Glutamatergic neuron (in vitro differentiated cells): ENCODE results near the gene GPATCH3. TPM values are rescaled to one million over a fixed set of nuclear protein-coding genes. Genes with fewer than 3 reads are reported as not detected.

ENCODE experiments used
- DNase-seq: peaks from one replicate; pipeline ENCODE4 v3.0.0; 2022
- H3K27ac Mint-ChIP-seq: one replicate; pipeline ENCODE4 v1.8.0; 2020; ENCODE audit warnings: mild to moderate bottlenecking, mixed read lengths, inconsistent platforms; ENCODE audit not compliant: unreplicated experiment
- H3K27me3 Mint-ChIP-seq: one replicate; pipeline ENCODE4 v1.8.0; 2020; ENCODE audit warnings: mild to moderate bottlenecking, moderate library complexity, mixed read lengths, inconsistent platforms; ENCODE audit not compliant: unreplicated experiment
- H3K36me3 Mint-ChIP-seq: one replicate; pipeline ENCODE4 v1.8.0; 2020; ENCODE audit warnings: mild to moderate bottlenecking, mixed read lengths, inconsistent platforms; ENCODE audit not compliant: unreplicated experiment
- H3K4me1 Mint-ChIP-seq: one replicate; pipeline ENCODE4 v1.8.0; 2020; ENCODE audit warnings: mild to moderate bottlenecking, low read depth, mixed read lengths, inconsistent platforms; ENCODE audit not compliant: unreplicated experiment
- H3K4me3 Mint-ChIP-seq: one replicate; pipeline ENCODE4 v1.8.0; 2020; ENCODE audit warnings: mild to moderate bottlenecking, mixed read lengths, inconsistent platforms; ENCODE audit not compliant: unreplicated experiment
- H3K9me3 Mint-ChIP-seq: one replicate; pipeline ENCODE4 v1.8.0; 2020; ENCODE audit warnings: mild to moderate bottlenecking, moderate library complexity, mixed read lengths, inconsistent platforms; ENCODE audit not compliant: unreplicated experiment
- total RNA-seq: library from RNA; stranded (reverse); fragmentation: NEBNext Ultra II Directional; extraction: Animal tissue kit (Norgen Biotek cat#: 25700); gene quantifications from one replicate; pipeline ENCODE4 v1.2.1, GENCODE V29; 2021; ENCODE audit not compliant: unreplicated experiment
- TF ChIP-seq, protein P1 (sequence below): fragments of 200-600 bp; sonication (generic); IDR thresholded peaks from one replicate; pipeline ENCODE4 v1.5.0; 2021; ENCODE audit not compliant: partially characterized antibody, unreplicated experiment

GPATCH3 gene
- total RNA-seq, 1 donor from 2014 or later = 17.3 TPM

DNA sequence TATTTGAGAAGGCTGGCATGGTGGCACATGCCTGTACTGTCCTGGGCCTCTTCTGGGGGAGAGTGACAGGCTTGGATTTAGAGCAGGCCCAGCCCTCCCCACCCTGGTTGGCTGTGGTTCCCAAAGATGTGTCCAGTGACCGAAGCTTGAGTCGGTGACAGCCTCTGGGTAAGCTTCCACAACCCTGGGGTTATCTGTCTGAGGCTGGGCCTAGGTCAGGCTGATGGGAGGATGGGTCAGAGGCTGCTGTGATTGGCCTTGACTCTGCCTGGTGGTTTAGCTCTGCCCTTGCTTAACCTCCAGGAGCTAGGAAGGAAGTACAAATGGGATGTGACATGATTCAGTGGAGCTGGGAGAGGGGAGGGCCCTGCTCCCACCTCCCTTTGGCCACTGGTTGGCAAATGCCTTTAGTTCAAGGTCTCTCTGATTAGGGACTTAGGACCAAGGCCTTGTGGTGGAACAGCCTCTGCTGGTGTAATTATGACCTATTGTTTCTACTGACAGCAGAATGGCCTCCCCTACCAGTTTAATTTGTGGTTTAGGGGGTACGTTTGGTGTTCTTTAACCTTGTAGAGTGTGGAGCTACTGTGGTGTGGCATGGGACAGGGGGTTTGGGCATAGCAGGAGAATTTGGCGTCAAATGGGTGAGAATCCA lies 37.9 kb upstream of the GPATCH3 start:
- H3K27me3 Mint-ChIP-seq = no peaks in the 10 kb centered on the region
- no peak overlapping the region for H3K4me3 Mint-ChIP-seq
- no peaks in the 10 kb centered on the region for H3K9me3 Mint-ChIP-seq
- no peak for DNase-seq
- TF ChIP-seq, protein P1, sequence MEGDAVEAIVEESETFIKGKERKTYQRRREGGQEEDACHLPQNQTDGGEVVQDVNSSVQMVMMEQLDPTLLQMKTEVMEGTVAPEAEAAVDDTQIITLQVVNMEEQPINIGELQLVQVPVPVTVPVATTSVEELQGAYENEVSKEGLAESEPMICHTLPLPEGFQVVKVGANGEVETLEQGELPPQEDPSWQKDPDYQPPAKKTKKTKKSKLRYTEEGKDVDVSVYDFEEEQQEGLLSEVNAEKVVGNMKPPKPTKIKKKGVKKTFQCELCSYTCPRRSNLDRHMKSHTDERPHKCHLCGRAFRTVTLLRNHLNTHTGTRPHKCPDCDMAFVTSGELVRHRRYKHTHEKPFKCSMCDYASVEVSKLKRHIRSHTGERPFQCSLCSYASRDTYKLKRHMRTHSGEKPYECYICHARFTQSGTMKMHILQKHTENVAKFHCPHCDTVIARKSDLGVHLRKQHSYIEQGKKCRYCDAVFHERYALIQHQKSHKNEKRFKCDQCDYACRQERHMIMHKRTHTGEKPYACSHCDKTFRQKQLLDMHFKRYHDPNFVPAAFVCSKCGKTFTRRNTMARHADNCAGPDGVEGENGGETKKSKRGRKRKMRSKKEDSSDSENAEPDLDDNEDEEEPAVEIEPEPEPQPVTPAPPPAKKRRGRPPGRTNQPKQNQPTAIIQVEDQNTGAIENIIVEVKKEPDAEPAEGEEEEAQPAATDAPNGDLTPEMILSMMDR = no peak
- peaks cover 3% of the 10 kb centered on the region for H3K4me1 Mint-ChIP-seq
- no peak overlapping the region for H3K27ac Mint-ChIP-seq
- no peaks in the 10 kb centered on the region for H3K36me3 Mint-ChIP-seq

DNA sequence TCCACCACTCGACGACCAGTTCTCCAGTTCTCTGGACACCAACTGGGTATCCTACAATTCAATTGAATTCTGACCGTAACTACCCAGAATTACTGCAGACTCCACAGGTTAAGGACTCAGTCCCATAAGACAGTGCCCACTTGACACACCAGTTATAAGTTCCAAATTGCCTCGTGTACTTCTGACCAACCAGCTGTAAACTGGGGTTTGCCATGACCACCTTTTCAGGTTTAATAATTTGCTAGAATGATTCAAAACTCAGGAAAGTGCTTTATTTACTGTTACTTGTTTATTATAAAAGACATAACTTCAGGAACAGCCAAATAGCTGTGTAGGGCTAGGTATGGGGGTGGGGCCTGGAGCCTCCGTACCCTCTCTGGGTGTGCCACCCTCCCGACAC lies 36.6 kb upstream of the GPATCH3 start:
- no peak overlapping the region for H3K4me3 Mint-ChIP-seq
- H3K27ac Mint-ChIP-seq = no peak overlapping the region
- H3K9me3 Mint-ChIP-seq = no peaks in the 10 kb centered on the region
- peaks cover 3% of the 10 kb centered on the region for H3K4me1 Mint-ChIP-seq
- H3K27me3 Mint-ChIP-seq = no peaks in the 10 kb centered on the region
- TF ChIP-seq, protein P1 = no peak
- H3K36me3 Mint-ChIP-seq = no peaks in the 10 kb centered on the region
- no peak for DNase-seq

DNA sequence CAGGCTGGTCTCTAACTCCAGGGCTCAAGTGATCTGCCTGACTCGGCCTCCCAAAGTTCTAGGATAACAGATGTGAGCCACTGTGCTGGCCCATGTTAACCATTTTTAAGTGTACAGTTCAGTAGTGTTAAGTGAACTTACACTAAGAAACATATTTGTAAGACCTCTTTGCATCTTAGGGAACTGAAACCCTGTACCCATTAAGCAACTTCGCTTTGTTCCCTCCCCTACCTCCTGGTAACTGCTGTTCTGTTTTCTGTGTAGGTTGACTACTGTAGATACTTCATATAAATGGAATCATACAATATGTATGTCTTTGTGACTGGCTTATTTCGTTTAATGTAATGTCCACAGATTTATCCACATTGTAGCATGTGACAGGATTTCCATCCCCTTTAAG lies 32.3 kb upstream of the GPATCH3 start:
- Mint-ChIP-seq H3K9me3 (peaks cover 2% of the 10 kb centered on the region), H3K4me1 (no peaks in the 10 kb centered on the region), H3K4me3 (no peak overlapping the region), H3K27ac (no peak overlapping the region), H3K27me3 (no peaks in the 10 kb centered on the region), H3K36me3 (peaks cover 8% of the 10 kb centered on the region)
- DNase-seq = no peak
- TF ChIP-seq, protein P1 = no peak

DNA sequence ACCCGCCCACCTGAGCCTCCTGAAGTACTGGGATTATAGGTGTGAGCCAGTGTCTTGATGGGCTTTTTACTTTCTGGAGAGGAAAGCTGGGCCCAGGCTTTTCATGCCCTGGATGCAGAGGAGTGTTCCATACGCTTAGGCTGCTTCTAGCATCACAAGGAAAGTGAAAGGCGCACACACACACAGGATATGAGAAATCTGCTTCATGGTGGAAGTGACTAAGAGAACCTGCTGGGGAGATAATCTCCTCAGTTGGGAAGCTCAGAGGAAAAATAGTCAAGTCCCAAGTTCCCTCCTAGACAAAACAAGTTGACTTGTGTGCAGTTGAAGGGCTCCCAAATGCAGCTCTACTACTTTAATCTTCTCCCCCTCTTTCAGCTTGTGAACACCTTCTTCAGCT lies 23.4 kb upstream of the GPATCH3 start:
- no peak for DNase-seq
- H3K27ac Mint-ChIP-seq = no peak overlapping the region
- no peak overlapping the region for H3K4me3 Mint-ChIP-seq
- H3K4me1 Mint-ChIP-seq = peaks cover 4% of the 10 kb centered on the region
- peaks cover 7% of the 10 kb centered on the region for H3K36me3 Mint-ChIP-seq
- peaks cover 3% of the 10 kb centered on the region for H3K27me3 Mint-ChIP-seq
- peaks cover 4% of the 10 kb centered on the region for H3K9me3 Mint-ChIP-seq
- TF ChIP-seq, protein P1 = no peak

DNA sequence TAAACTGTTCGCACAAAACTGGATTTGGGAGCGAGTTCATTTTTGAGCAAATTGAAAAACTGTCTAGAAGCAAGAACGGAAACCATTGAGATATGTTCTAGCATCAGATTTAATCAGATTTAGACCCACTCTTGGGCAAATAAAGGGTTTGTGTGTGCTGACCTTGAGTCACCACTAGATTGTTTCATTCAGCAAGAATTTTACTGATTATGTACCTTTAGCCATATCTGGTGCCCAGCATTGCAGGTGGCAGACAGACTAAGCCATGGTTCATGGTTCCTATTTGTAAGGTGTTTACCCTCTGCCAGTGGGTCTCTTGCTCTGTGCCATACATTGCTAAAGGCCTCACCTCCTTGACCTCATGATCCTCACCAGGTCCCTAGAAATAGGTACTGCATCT lies 22.6 kb upstream of the GPATCH3 start:
- no peak overlapping the region for H3K27ac Mint-ChIP-seq
- peaks cover 4% of the 10 kb centered on the region for H3K4me1 Mint-ChIP-seq
- DNase-seq = no peak
- peaks cover 3% of the 10 kb centered on the region for H3K27me3 Mint-ChIP-seq
- peaks cover 3% of the 10 kb centered on the region for H3K9me3 Mint-ChIP-seq
- no peaks in the 10 kb centered on the region for H3K36me3 Mint-ChIP-seq
- H3K4me3 Mint-ChIP-seq = peak overlapping the region; percentile 90
- TF ChIP-seq, protein P1 = no peak
